RWPE2 (cell line): ENCODE results near the gene FYB2.

ENCODE experiments used
- ATAC-seq: fragments of 200-7000 bp; cut with Tn5 transposase; 3 replicates; pipeline ENCODE4 v1.9.1; 2021; ENCODE audit warnings: low read depth
- DNase-seq: peaks from one replicate; pipeline ENCODE4 v3.0.0-alpha.2; 2020; ENCODE audit warnings: low spot score
- H3K27ac ChIP-seq: fragments of 450-650 bp; 2 replicates; pipeline ENCODE4 v1.5.1; 2017; ENCODE audit warnings: mild to moderate bottlenecking; ENCODE audit not compliant: poor library complexity, severe bottlenecking
- H3K27me3 ChIP-seq: fragments of 250-450 bp; sonication (Bioruptor Pico); 2 replicates; pipeline ENCODE4 v1.5.1; 2021; ENCODE audit warnings: mild to moderate bottlenecking, moderate library complexity; ENCODE audit not compliant: insufficient read depth, poor library complexity, severe bottlenecking
- H3K36me3 ChIP-seq: fragments of 250-450 bp; sonication (Bioruptor Pico); 2 replicates; pipeline ENCODE4 v1.5.1; 2020; ENCODE audit warnings: low read depth, mild to moderate bottlenecking, moderate library complexity
- H3K4me1 ChIP-seq: fragments of 250-450 bp; sonication (Bioruptor Pico); 2 replicates; pipeline ENCODE4 v1.5.1; 2021; ENCODE audit warnings: mild to moderate bottlenecking, moderate library complexity; ENCODE audit not compliant: insufficient read depth, poor library complexity, severe bottlenecking
- H3K4me3 ChIP-seq: fragments of 250-450 bp; sonication (Bioruptor Pico); 2 replicates; pipeline ENCODE4 v1.5.1; 2021; ENCODE audit warnings: mild to moderate bottlenecking, moderate library complexity; ENCODE audit not compliant: severe bottlenecking
- H3K9me3 ChIP-seq: fragments of 250-450 bp; sonication (Bioruptor Pico); 2 replicates; pipeline ENCODE4 v1.5.1; 2021; ENCODE audit warnings: mild to moderate bottlenecking, moderate library complexity; ENCODE audit not compliant: severe bottlenecking
- CTCF ChIP-seq: fragments of 450-650 bp; IDR thresholded peaks from one replicate; pipeline ENCODE4 v1.5.1; 2017; ENCODE audit warnings: mild to moderate bottlenecking, moderate library complexity; ENCODE audit not compliant: poor library complexity, severe bottlenecking

Gene FYB2

GRCh38 chr1:56688522-56689026 is 130.6 kb downstream of the FYB2 start:
- H3K27me3 ChIP-seq: no peaks in the 10 kb centered on the region
- H3K4me3 ChIP-seq: no peak overlapping the region
- ATAC-seq: peak; percentile 100
- DNase-seq: no peak
- H3K4me1 ChIP-seq: peaks cover 13% of the 10 kb centered on the region
- H3K27ac ChIP-seq: peak overlapping the region; percentile 53
- no peak for TF ChIP-seq CTCF
- no peaks in the 10 kb centered on the region for H3K9me3 ChIP-seq
- H3K36me3 ChIP-seq: no peaks in the 10 kb centered on the region

DNA sequence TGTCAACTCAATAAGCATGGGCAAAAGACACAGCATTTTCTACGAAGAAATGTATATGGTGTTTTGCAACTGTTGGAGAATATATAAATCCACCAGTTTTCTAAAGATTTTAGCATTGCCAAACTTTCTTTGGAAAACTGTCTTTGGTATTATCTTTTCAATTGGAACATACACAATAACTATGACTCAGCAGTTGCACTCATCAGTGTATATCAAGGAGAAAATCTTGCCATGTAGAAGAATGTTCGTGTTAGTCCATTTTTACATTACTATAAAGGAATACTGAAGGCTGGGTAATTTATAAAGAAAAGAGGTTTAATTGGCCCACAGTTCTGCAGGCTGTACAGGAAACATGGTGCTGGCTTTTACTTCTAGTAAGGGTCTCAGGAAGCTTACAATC is 133.0 kb downstream of the FYB2 start:
- H3K4me3 ChIP-seq: no peak overlapping the region
- ATAC-seq: 0 out of 3 replicates have a peak, but pooled peaks have one; percentile 24
- no peaks in the 10 kb centered on the region for H3K27me3 ChIP-seq
- H3K27ac ChIP-seq: no peak overlapping the region
- H3K9me3 ChIP-seq: peaks cover 2% of the 10 kb centered on the region
- no peak for DNase-seq
- H3K4me1 ChIP-seq: peaks cover 13% of the 10 kb centered on the region
- no peak for TF ChIP-seq CTCF
- no peaks in the 10 kb centered on the region for H3K36me3 ChIP-seq

DNA sequence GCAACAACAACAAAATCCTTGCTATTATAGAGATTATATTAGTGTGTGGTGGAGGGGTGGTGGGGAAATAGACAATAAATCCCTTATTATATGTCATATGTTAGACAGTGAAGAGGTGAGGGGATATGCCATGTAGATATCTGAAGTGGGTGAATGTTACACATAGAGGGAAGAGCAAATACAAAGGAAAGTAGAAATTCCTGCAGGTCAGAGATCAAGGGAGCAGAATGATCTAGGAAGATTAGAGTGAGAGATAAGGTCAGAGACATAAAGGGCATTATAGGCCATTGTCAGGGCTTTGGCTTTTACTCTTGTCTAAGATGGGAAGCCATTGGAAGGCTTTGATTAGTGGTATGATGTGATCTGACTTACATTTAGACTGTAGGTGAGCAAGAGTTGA is 135.6 kb downstream of the FYB2 start:
- H3K4me1 ChIP-seq: peaks cover 8% of the 10 kb centered on the region
- DNase-seq (no peak), ATAC-seq (no peak)
- H3K27ac ChIP-seq: no peak overlapping the region
- H3K27me3 ChIP-seq: no peaks in the 10 kb centered on the region
- TF ChIP-seq CTCF: no peak
- H3K4me3 ChIP-seq: no peak overlapping the region
- H3K9me3 ChIP-seq: peaks cover 2% of the 10 kb centered on the region
- no peaks in the 10 kb centered on the region for H3K36me3 ChIP-seq

DNA sequence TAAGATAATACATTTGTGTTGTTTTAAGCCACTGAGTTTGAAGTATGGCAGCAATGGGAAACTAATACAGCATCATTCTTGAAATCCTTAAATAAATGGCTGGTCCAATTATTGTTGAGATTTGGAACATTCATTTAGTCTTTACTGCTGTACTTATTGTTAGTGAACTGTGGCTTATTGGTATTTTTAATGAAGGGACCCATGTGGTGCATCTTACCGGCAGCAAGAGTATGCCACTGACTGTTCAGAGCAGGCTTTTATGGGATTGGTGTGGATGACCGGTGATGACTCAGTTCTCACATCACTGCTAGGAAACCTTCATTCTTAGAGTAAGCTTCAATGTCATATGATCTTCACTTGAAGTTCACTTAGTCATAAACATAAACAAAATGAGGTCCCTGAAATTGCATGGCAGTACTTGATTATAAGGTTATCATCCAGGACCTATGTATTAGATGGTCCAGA is 142.6 kb downstream of the FYB2 start:
- Histone ChIP-seq H3K27ac (no peak overlapping the region), H3K36me3 (no peaks in the 10 kb centered on the region), H3K27me3 (no peaks in the 10 kb centered on the region), H3K9me3 (no peaks in the 10 kb centered on the region), H3K4me3 (no peak overlapping the region), H3K4me1 (no peaks in the 10 kb centered on the region)
- no peak for DNase-seq
- no peak for TF ChIP-seq CTCF
- ATAC-seq: peak; percentile 88

GRCh38 chr1:56675763-56676162 is 143.4 kb downstream of the FYB2 start:
- no peak for DNase-seq
- no peaks in the 10 kb centered on the region for H3K36me3 ChIP-seq
- H3K27ac ChIP-seq: no peak overlapping the region
- H3K27me3 ChIP-seq: no peaks in the 10 kb centered on the region
- no peak for TF ChIP-seq CTCF
- no peaks in the 10 kb centered on the region for H3K4me1 ChIP-seq
- no peak overlapping the region for H3K4me3 ChIP-seq
- ATAC-seq: no peak
- no peaks in the 10 kb centered on the region for H3K9me3 ChIP-seq
